ENCODE data around the gene ZNF423. TPM values are rescaled to one million over a fixed set of nuclear protein-coding genes. Genes with fewer than 3 reads are reported as not detected.

The ZNF423 gene
- total and polyA plus RNA-seq, 2 experiments from 2014 or later: 12.3 to 22.2 TPM

- Histone ChIP-seq H3K36me3 (no peaks in the 10 kb centered on the region), H3K4me1 (ENCODE audit: low read depth) (no peaks in the 10 kb centered on the region), H3K27ac (no peak overlapping the region), H3K4me3 (no peak overlapping the region), H3K27me3 (no peaks in the 10 kb centered on the region), H3K9me3 (ENCODE audit: low read depth) (no peaks in the 10 kb centered on the region)
- TF ChIP-seq CTCF (IDR thresholded peaks at IDR 0.05; ENCODE audit: low read depth, low read length): no peak
- no peak for DNase-seq (ENCODE audit: low read depth in 1 of 2, low spot score in 1 of 2)
Observed at GRCh38 chr16:49743658-49744057, 112.3 kb downstream of the ZNF423 start.

GRCh38 chr16:49743203-49743464 lies 112.8 kb downstream of the ZNF423 start:
- Histone ChIP-seq H3K9me3 (ENCODE audit: low read depth) (no peaks in the 10 kb centered on the region), H3K27ac (no peak overlapping the region), H3K36me3 (no peaks in the 10 kb centered on the region), H3K27me3 (no peaks in the 10 kb centered on the region), H3K4me1 (ENCODE audit: low read depth) (no peaks in the 10 kb centered on the region), H3K4me3 (no peak overlapping the region)
- no peak for TF ChIP-seq CTCF (IDR thresholded peaks at IDR 0.05; ENCODE audit: low read depth, low read length)
- DNase-seq (ENCODE audit: low read depth in 1 of 2, low spot score in 1 of 2): no peak

- Histone ChIP-seq H3K4me3 (no peak overlapping the region), H3K27me3 (no peaks in the 10 kb centered on the region), H3K27ac (no peak overlapping the region), H3K9me3 (ENCODE audit: low read depth) (no peaks in the 10 kb centered on the region), H3K36me3 (no peaks in the 10 kb centered on the region), H3K4me1 (ENCODE audit: low read depth) (no peaks in the 10 kb centered on the region)
- TF ChIP-seq CTCF (IDR thresholded peaks at IDR 0.05; ENCODE audit: low read depth, low read length): no peak
- no peak for DNase-seq (ENCODE audit: low read depth in 1 of 2, low spot score in 1 of 2)
Observed at GRCh38 chr16:49742428-49743202, 113.3 kb downstream of the ZNF423 start.

GRCh38 chr16:49740256-49740655 lies 115.7 kb downstream of the ZNF423 start:
- no peaks in the 10 kb centered on the region for H3K9me3 ChIP-seq (ENCODE audit: low read depth)
- no peak for TF ChIP-seq CTCF (IDR thresholded peaks at IDR 0.05; ENCODE audit: low read depth, low read length)
- no peaks in the 10 kb centered on the region for H3K4me1 ChIP-seq (ENCODE audit: low read depth)
- no peaks in the 10 kb centered on the region for H3K27me3 ChIP-seq
- no peak for DNase-seq (ENCODE audit: low read depth in 1 of 2, low spot score in 1 of 2)
- no peak overlapping the region for H3K27ac ChIP-seq
- H3K36me3 ChIP-seq: no peaks in the 10 kb centered on the region
- no peak overlapping the region for H3K4me3 ChIP-seq

- peak; percentile 6 for TF ChIP-seq CTCF (IDR thresholded peaks at IDR 0.05; ENCODE audit: low read depth, low read length)
- Histone ChIP-seq H3K27ac (no peak overlapping the region), H3K9me3 (ENCODE audit: low read depth) (no peaks in the 10 kb centered on the region), H3K36me3 (no peaks in the 10 kb centered on the region), H3K4me3 (no peak overlapping the region), H3K27me3 (no peaks in the 10 kb centered on the region), H3K4me1 (ENCODE audit: low read depth) (no peaks in the 10 kb centered on the region)
- DNase-seq (ENCODE audit: low read depth in 1 of 2, low spot score in 1 of 2): peak in 1 of 2 donors; percentile 24
Observed at GRCh38 chr16:49739381-49739780, 116.5 kb downstream of the ZNF423 start.
